Liver (tissue), 3 donors: ENCODE data around the gene GRN.

ENCODE experiments used
- ATF3 ChIP-seq: IDR thresholded peaks from 2 replicates; pipeline ENCODE4 v1.6.1; 2016; ENCODE audit warnings: antibody characterized with exemption
- GABPA ChIP-seq, 2 donors: IDR thresholded peaks in 1 of 2; conservative IDR thresholded peaks in 1 of 2; 2 replicates each; pipeline ENCODE4 v1.6.1; 2016; ENCODE audit warnings: antibody characterized with exemption in 2 of 2, mild to moderate bottlenecking in 1 of 2, moderate library complexity in 1 of 2
- JUND ChIP-seq, 2 donors: IDR thresholded peaks; 2 replicates each; pipeline ENCODE4 v1.6.1; 2016; ENCODE audit warnings: antibody characterized with exemption in 2 of 2
- NR2F2 ChIP-seq: IDR thresholded peaks from 2 replicates; pipeline ENCODE4 v1.6.1; 2016; ENCODE audit warnings: antibody characterized with exemption
- RAD21 ChIP-seq, 2 donors: IDR thresholded peaks; 2 replicates each; pipeline ENCODE4 v1.6.1; 2016; ENCODE audit warnings: antibody characterized with exemption in 2 of 2, mild to moderate bottlenecking in 2 of 2
- RXRA ChIP-seq, 2 donors: IDR thresholded peaks; 2 replicates each; pipeline ENCODE4 v1.6.1; 2017 to 2018; ENCODE audit warnings: antibody characterized with exemption in 2 of 2, mild to moderate bottlenecking in 1 of 2
- SP1 ChIP-seq: IDR thresholded peaks from 2 replicates; pipeline ENCODE4 v1.6.1; 2018; ENCODE audit warnings: antibody characterized with exemption, mild to moderate bottlenecking
- TAF1 ChIP-seq: conservative IDR thresholded peaks from 2 replicates; pipeline ENCODE4 v1.6.1; 2016; ENCODE audit warnings: antibody characterized with exemption, mild to moderate bottlenecking
- ZBTB33 ChIP-seq: IDR thresholded peaks from 2 replicates; pipeline ENCODE4 v1.6.1; 2016; ENCODE audit warnings: antibody characterized with exemption
- TF ChIP-seq, protein P1 (sequence below): fragments of 150-350 bp; IDR thresholded peaks from 2 replicates; pipeline ENCODE4 v1.5.1; 2017; ENCODE audit warnings: improper control_type of control experiment, low read depth, low read length; ENCODE audit not compliant: missing input control
- TF ChIP-seq, protein P2 (sequence below): IDR thresholded peaks from 2 replicates; pipeline ENCODE4 v1.6.1; 2016; ENCODE audit warnings: antibody characterized with exemption
- TF ChIP-seq, protein P3 (sequence below): IDR thresholded peaks from 2 replicates; pipeline ENCODE4 v1.6.1; 2016; ENCODE audit warnings: antibody characterized with exemption, mild to moderate bottlenecking
- donor health status: healthy.
- donor health status: healthy.

DNA sequence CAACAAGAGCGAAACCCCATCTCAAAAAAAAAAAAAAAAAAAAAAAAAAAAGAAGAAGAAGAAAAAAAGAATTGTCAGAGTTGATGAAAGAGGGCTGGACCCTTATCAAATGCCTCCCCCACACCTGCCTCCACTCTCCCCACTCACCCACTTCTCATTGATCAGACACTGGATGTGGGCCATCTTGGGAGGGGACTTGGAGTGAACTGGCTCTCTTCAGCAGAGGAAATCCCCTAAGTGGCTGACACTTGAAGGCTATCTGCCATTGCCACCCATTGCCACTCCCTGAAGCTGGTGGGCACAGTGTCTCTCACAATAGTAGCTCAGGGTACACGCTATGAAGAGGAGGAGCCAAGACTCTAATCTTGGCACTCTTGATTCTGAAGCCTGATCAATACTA lies 42.7 kb downstream of the GRN start:
- TF ChIP-seq, protein P1, sequence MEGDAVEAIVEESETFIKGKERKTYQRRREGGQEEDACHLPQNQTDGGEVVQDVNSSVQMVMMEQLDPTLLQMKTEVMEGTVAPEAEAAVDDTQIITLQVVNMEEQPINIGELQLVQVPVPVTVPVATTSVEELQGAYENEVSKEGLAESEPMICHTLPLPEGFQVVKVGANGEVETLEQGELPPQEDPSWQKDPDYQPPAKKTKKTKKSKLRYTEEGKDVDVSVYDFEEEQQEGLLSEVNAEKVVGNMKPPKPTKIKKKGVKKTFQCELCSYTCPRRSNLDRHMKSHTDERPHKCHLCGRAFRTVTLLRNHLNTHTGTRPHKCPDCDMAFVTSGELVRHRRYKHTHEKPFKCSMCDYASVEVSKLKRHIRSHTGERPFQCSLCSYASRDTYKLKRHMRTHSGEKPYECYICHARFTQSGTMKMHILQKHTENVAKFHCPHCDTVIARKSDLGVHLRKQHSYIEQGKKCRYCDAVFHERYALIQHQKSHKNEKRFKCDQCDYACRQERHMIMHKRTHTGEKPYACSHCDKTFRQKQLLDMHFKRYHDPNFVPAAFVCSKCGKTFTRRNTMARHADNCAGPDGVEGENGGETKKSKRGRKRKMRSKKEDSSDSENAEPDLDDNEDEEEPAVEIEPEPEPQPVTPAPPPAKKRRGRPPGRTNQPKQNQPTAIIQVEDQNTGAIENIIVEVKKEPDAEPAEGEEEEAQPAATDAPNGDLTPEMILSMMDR = no peak
- TF ChIP-seq JUND (IDR thresholded peaks at IDR 0.05) = no peak
- no peak for TF ChIP-seq TAF1
- TF ChIP-seq, protein P2, sequence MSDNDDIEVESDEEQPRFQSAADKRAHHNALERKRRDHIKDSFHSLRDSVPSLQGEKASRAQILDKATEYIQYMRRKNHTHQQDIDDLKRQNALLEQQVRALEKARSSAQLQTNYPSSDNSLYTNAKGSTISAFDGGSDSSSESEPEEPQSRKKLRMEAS = no peak
- TF ChIP-seq, protein P3, sequence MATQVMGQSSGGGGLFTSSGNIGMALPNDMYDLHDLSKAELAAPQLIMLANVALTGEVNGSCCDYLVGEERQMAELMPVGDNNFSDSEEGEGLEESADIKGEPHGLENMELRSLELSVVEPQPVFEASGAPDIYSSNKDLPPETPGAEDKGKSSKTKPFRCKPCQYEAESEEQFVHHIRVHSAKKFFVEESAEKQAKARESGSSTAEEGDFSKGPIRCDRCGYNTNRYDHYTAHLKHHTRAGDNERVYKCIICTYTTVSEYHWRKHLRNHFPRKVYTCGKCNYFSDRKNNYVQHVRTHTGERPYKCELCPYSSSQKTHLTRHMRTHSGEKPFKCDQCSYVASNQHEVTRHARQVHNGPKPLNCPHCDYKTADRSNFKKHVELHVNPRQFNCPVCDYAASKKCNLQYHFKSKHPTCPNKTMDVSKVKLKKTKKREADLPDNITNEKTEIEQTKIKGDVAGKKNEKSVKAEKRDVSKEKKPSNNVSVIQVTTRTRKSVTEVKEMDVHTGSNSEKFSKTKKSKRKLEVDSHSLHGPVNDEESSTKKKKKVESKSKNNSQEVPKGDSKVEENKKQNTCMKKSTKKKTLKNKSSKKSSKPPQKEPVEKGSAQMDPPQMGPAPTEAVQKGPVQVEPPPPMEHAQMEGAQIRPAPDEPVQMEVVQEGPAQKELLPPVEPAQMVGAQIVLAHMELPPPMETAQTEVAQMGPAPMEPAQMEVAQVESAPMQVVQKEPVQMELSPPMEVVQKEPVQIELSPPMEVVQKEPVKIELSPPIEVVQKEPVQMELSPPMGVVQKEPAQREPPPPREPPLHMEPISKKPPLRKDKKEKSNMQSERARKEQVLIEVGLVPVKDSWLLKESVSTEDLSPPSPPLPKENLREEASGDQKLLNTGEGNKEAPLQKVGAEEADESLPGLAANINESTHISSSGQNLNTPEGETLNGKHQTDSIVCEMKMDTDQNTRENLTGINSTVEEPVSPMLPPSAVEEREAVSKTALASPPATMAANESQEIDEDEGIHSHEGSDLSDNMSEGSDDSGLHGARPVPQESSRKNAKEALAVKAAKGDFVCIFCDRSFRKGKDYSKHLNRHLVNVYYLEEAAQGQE = no peak
- no peak for TF ChIP-seq ATF3
- TF ChIP-seq RAD21 (IDR thresholded peaks at IDR 0.05) = no peak
- no peak for TF ChIP-seq RXRA (IDR thresholded peaks at IDR 0.05)
- TF ChIP-seq ZBTB33 = no peak
- TF ChIP-seq SP1 = no peak
- TF ChIP-seq NR2F2 = no peak
- no peak for TF ChIP-seq GABPA (IDR thresholded peaks at IDR 0.05 in 1 of 2, conservative IDR thresholded peaks at IDR 0.05 in 1 of 2)
